GM19395 (cell line): ENCODE measurements around the gene PIP4K2A.
A peak's percentile ranks its signal among the peaks of the same experiment; 100 is the strongest.

Source experiments
- ATAC-seq: cut with Tn5 transposase; IDR thresholded peaks from one replicate; pipeline ENCODE4 v1.9.1; 2021; ENCODE audit warnings: mild to moderate bottlenecking, moderate library complexity; ENCODE audit not compliant: unreplicated experiment

Gene PIP4K2A

GRCh38 chr10:22604344-22605126 lies 109.8 kb downstream of the PIP4K2A start:
- no peak for ATAC-seq

GRCh38 chr10:22603581-22603980 lies 110.8 kb downstream of the PIP4K2A start:
- no peak for ATAC-seq

DNA sequence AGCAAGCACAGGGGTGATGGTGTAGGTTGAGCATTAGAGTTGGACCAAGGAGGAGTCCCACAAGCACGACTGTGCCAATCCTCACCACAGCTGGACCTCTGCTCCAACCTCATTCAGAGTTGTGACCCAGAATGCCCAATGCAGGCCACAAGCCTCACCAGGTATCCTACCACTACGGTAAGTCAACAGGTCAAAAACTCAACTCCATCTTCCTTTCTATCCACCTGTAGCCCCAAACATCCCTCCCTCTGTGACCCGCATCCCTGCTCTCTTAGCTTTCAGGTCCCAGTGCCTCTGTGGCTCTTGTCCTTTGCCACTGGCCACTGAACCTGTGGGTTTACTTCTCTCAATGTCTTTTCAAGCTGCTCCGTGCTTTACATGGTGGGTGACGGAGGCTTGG lies 112.8 kb downstream of the PIP4K2A start:
- no peak for ATAC-seq

DNA sequence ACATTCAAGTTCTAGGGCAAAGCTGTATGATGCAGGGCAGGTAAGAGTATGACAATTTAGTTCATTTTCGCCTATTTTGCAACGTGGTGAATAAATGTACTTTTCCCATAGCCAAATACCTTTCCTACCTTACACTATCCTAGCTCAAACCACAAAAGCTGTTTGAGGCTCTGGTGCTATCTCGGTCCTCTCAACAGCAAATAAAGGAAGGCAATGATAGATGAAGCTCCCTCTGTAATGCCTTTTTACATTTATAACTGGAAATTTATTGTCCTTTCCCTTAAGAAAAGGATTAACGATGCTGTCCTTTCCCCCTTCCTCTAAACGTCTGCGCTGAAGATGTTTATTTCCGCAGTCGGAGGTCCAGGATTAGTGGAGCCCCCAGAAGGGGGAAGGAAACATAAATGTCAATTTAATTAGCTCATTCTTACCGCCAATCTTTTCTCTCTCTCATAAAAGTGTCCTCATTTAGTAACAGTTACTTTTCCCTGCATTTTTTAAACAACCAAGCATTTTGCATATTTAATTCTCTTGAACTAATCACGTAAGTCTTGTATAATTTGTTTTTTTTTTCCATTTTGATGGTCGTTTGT lies 114.6 kb downstream of the PIP4K2A start:
- no peak for ATAC-seq

GRCh38 chr10:22599048-22599561 lies 115.3 kb downstream of the PIP4K2A start:
- peak; percentile 35 for ATAC-seq

DNA sequence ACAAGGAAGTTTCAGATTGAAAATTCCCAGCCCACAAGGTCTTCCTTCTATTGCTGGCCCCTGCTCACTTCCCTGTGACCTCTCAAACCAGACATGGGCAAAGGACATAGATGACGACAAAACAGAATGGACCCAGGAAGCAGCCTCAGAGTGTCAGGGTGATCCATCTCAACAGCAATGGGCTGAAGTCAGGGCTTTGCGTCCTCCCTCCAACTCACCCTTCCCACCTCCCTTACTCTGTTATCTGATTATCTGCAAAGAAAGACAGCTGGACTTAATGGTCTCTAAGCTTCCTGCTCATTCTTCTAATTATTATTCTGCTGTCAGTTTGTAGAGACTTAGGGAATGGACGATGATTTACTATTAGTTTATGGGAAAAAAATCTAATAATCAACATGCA lies 115.9 kb downstream of the PIP4K2A start:
- no peak for ATAC-seq

DNA sequence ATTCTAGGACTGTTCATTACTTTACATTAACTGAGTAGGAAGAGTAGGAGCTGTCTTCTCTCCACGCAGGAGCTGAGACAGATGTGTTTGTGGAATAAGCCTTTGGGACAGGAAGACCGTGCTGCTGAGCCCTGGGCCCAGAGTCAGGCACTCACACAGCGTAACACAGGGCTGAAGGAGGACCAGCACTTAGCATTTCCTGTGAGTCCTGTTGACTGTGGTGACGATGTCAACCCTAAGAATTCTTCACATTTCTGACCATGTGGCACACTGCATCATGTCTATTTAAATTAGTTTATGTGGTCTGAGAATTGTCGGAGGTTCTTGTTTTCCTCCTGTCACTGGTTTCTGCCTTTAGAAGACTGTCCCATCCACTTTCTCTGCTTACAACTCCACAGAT lies 117.2 kb downstream of the PIP4K2A start:
- ATAC-seq: peak; percentile 41

DNA sequence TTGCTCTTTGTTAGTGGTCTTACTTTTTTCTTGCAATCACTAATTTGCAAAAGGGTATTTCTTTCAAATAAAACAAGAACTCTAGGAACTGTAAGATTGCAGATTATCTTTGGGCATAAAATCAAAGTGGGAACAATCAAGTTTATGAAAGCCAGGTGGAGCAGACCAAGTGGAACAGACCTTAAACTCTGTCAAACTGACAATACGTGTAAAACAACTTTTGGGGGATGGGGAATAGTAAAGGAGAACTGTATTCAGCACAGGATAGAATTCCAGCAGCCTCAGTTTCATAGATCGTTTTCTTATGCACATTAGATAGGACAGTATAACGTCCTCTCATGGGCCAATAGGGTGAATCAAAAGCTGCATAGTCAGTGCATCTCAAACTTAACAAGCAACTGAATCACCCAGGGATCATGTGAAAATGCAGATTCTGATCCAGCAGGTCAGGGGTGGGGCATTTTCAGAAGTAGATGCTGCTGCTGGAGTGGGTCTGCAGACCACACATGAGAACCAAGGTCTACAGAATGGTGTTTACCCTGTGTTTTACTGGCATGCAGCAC lies 120.7 kb downstream of the PIP4K2A start:
- no peak for ATAC-seq

DNA sequence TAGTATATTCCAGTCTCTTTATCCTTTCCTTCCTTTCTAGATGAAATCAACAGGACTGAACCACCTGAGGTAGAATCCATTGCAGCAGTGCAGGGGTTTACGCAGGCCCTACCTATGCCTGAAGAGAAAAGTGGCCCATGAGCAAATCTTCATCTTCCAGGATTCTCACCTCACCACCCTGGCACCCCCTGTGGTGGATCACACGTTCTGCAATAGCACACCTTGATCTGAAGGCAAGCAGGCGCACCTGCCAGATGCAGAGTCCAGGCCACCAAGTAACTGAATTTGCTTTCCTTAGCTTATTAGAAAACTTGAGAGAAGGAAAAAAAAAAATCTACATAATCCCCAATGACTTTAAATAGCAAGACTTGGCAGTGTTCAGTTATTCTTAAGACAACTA lies 121.4 kb downstream of the PIP4K2A start:
- no peak for ATAC-seq

DNA sequence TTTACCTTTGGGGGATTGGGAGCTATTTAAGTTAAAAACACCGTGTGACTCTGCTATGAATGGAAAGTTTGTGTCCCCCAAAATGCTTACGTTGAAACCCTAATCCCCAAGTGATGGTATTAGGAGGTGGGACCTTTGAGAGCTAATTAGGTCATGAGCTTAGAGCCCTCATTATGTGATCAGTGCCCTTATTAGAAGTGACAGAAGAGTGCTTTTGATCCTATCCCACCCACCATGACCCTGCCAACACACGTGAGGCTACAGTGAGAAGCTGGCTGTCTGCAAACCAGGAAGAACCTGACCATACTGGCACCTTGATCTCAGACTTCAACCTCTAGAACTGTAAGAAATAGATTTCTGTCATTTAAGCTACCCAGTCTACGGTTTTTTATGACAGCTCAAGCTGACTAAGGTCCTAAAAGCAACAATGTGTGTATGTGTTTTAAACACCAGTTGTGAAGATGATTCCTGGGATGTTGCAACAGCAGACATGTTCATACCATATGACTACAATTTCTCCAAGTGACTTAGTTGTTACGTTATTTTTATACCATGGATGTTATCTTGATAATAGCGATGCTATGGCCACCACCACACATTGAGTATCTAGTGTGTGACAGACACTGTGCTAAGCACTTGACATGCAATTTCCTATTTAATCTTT lies 124.4 kb downstream of the PIP4K2A start:
- ATAC-seq: no peak

- no peak for ATAC-seq
Measured at GRCh38 chr10:22588462-22588861, 125.9 kb downstream of the PIP4K2A start.

DNA sequence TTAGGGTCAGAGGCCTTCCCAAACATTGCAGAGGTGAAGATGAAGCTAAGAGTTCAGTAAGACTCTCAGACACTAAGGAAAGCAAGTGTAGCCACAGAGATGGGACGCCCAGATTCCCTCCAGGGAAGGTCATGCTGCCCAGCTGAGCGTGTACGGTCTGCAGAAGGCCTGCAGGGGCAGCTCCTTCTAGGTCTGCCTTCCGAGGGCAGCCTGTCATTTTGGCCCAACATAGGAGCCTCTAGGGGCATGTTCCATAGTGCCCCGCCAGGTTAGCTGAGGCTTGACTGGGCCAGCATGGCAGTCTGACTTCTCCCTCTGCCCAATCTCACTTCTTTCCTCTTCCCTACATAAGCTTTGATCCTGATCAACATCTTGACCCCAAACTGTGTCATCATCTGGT lies 130.7 kb downstream of the PIP4K2A start:
- no peak for ATAC-seq

DNA sequence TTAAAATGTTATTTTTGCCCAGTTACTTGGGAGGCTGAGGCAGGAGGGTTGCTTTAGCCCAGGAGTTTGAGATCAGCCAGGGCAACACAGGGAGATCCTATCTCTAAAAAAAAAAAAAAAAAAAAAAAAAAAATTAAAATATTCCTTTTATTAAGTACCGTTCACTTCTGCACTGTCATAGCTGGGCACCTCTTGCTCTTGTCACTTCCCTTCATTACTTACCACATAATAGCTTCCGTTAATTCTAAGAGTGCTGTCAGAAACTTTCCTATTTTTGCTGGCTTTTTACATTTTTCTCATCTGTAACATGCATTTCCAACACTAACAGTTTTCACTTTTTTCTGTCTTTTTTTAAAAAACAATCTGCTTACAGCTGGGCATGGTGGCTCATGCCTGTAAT lies 132.9 kb downstream of the PIP4K2A start:
- no peak for ATAC-seq

DNA sequence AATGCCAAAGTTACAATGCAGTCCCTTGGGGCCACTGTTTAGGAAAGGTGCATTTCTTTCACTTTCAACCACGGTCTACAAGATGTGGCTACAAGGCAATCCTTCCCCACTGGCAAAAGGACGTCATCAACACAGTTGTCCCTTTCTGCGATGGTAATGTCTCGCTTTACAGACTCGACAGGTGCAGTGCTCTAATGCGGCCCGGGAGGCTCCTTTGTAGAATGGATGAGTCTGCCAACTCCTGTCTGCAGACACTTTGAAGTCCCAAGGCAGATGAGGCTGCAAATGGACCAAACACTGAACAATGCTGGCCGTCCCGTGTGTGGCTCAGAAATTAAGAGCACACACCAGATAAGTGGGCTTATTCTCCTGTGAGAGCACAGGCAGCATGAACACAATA lies 133.7 kb downstream of the PIP4K2A start:
- ATAC-seq: no peak

DNA sequence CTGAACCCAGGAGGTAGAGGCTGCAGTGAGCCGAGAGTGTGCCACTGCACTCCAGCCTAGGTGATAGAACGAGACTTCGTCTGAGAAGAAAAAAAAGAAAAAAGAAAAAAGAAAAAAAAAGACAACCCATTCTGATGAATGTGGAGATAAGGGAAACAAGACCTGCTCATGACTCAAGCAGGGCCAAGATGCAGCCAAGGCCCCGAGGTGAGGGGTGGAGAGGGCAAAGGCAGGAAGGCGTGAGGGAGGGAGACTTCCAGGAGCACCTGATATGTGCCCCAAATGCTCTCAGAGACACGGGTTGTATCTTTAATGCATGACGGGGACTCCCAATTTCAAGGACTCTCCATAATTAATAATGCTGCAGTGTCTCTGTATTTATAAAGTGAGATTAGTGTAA lies 134.6 kb downstream of the PIP4K2A start:
- no peak for ATAC-seq

GRCh38 chr10:22573820-22574569 lies 140.4 kb downstream of the PIP4K2A start:
- no peak for ATAC-seq

DNA sequence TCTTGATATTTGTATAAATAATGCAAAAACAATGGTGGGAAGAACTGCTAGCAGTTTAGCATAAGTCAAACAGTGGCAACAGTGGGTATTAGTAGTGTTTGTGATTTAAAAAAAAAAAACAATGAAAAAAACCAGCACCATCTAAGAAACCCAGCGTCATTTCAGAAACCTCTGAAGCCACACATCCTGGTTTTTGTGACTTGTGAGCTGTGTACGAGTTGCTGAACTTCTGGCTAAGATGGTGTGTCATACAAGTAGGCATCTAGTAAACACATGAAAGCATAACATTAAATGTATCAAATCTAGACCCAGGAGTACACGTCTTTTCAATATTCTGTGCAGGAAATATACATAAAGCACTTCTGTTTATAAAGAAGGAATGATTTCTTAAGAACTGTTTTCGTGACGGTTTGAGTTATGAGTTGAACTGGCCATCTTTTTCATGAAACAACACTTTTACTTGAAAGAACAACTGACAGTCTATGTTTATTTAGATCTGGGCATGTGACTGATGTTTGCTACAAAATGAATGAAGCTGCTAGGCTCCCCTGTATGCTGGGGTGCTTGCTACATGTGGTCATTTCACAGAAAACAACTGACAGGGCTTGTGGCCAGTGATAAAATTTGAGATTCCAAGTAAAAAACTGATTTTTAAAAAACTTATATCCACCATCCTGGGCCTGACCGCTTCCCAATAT lies 143.5 kb downstream of the PIP4K2A start:
- ATAC-seq: no peak

DNA sequence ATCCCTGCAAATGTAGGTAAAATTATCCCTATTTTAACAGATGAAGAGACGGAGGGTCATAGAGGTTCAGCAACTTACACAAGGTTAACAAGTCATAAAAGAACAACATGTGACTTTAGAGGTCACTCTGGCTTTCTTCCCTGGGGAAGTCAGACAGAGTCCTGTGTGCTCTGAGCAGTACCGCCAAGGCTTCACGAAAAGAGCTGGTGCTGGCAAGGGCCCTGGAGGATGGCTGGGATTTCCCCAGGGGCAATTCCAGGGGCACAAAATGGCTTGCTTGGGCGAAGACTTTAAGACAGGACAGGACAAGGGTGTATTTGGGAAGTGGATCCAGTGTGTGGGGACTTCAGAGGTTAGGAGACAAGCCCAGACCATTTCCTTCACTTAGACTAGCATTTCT lies 144.1 kb downstream of the PIP4K2A start:
- no peak for ATAC-seq

GRCh38 chr10:22568928-22569327 lies 145.4 kb downstream of the PIP4K2A start:
- no peak for ATAC-seq

GRCh38 chr10:22564060-22564459 lies 150.3 kb downstream of the PIP4K2A start:
- no peak for ATAC-seq
